ENCODE measurements around the gene TICAM2. TPM values are rescaled to one million over a fixed set of nuclear protein-coding genes. Genes with fewer than 3 reads are reported as not detected.

The TICAM2 gene
- total RNA-seq, 1 donor from 2014 or later = 2.2 TPM

DNA sequence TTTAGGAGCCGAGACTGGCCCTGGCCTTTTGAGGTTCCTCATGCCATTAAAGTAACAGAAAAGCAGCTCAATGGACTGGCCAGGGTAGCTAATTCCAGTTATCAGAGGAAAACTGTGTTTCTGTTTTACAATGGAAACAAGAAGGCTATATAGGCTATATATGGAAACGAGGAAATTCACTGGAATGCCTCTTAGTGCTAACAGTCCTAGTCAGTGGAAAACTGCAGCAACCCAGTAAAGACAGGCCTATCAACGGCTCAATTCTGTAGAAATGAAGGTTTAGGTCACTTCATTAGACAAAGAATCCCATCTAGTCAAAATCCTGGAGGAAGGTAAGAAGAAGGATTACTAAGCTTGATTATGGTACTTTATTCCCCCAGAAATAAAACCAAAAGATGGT is 3.2 kb upstream of the TICAM2 start:
- no peak for DNase-seq

GRCh38 chr5:115602591-115603125 is 379 bp upstream of the TICAM2 start:
- peak; percentile 56 for DNase-seq

DNA sequence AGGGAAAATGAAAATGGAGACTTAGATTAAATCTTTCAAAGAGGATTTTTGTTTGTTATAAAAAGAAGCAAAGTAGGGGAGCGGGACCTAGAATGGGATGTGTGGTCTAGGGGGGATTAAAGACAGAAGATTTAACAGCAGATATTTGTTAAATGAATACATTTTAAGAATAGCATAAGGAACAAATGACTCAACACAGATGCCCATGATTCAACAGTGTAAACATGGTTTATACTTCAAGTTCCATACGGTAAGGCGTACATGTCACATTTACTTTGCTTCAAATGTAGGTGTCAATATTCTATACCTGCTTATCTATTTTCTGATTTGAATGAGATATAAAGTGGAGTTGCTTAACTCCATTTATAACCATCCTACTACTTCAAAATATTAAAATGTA is 1.5 kb downstream of the TICAM2 start:
- no peak for DNase-seq

- DNase-seq = no peak
These were observed 2.4 kb downstream of the TICAM2 start for GRCh38 chr5:115599924-115600323.

DNA sequence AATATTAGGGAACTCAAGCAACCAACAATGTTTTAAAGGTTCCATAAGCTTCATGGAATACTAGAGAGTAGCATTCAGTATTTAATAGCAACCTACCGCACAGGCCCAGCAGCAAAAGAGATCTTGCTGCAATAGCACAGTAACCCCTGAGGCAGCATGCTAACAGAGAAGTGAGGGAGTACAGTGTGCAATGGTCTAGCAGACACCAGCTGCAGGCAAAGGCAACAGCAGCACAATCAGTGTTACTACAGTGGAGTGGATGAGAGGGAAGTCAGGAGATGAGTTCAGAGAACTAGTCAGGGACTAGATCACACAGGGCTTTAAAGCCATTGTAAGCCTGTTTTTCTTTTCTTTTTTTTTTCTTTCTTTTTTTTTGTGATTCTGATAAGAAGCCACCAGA is 2.8 kb downstream of the TICAM2 start:
- no peak for DNase-seq

DNA sequence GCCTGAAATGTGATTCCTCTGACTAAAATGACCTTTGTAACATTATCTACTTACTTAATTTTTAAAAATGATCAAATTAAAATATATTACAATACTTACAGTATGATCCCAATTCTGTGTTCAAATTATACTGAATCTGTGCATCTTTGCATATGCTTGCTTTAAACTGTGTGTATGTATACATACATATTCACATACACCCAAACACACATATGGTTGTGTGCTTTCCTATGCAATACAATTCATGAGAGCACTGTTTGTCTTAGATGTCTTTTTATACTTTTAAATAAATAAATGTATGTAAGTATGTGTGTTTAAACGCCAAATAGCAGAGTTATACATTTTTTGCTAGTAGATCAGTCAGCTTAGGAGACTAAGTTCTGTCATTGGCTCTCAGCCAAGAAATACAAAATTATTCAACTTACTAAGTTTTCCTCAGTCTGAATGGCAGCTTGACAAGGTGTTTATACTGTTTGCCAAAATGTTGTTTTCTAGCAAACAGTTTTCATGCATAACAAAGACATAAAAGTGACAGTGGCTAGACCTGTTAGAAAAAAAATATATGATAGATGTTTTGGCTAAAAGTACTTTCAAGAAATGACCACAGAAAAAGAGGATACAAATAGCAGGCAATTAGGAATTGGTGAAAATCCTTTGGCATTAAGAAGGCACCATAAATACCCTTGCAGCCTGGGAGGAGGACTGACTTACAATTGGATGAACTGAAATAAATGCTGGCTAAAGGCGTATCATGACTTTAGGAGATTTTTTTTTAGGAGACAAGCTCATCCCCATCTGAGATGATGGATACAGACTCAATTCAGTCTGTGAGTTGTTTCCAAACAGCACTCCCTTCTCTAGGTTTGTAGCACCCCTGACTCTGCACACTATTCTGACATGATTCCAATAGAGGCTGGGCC is 7.9 kb downstream of the TICAM2 start:
- no peak for DNase-seq

DNA sequence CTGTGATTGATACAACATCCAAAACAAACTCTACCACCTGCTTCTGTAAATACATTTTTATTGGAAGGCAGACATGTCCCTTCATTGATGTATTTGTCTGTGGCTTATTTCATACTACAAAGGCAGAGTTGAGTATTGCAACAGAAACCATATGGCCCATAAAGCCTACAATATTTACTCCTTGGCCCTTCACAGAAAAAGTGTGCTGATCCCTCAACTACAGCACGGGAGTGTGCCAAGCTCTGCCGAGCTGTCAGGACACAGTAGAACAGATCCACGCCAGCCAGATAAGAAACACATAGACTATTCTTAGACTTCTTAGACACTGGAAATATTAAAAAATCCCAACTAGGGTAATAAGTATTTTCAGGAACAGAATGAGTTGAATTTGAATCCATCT is 13.2 kb downstream of the TICAM2 start:
- no peak for DNase-seq

GRCh38 chr5:115588640-115589039 is 13.6 kb downstream of the TICAM2 start:
- DNase-seq = no peak

DNA sequence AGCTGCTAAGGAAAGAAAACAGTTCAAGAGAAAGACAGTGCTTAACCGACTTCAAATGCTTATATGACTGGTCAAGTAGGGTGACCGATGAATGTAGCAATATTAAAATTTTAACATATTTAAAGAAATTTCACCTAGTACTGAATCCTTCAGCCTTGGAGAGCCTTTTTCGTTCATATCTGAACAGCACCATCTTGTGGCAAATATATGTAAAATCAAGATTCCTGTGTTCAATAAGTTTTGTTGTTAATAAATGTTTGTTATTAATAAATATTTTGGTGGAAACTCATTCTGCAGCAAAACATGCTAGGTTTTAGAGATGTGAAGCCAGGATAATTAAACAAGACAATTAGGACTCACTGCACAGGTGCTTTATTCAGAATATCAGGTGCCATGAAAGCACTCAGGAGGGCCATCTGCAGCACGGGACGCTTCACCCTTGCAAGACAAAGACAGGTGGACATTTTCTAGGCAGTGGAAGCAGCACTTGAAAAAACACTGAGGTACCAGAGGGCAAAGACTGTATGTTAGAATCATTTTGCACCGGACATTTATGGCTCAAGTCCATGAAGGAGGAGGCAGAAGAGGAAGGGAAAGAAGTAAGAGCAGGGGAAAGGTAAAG is 15.6 kb downstream of the TICAM2 start:
- peak; percentile 32 for DNase-seq

DNA sequence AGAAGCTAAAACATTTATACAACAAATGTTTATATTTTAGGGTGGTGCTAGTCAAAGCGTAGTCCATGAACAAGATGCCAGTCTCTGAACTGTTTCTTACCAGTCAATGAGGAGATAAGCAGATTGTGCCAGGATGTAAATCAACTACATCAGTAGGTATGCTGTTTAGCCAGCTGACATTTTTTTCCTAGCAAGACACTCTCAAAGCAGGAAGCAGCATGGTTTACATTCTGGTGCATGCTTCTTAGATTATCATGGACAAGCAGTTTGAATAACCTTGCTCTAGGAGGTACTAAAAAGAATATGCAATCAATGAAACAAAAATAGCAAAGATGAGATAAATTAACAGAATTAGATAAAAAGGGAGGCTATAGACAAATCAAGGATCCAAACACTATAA is 17.0 kb downstream of the TICAM2 start:
- no peak for DNase-seq

GRCh38 chr5:115584501-115584900 is 17.8 kb downstream of the TICAM2 start:
- no peak for DNase-seq

DNA sequence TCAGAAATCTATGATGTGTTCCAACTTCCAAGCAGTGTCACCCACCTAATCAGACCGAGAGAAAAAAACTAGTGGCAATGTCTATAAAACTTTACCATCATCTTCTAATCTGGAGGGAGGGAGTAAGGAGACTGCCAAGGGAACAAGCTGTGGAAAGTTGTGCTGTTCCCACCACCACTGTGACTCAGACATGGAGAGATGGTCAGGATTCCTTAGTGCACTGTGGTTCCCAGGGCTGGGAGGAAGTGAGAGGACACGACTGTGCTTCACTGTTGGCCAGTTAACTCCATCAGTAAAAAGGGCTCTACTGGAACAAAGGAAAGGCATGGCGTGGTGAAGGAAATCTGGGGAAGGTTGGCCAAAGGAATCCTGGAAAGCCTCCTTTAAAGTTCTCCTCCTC is 18.8 kb downstream of the TICAM2 start:
- no peak for DNase-seq

DNA sequence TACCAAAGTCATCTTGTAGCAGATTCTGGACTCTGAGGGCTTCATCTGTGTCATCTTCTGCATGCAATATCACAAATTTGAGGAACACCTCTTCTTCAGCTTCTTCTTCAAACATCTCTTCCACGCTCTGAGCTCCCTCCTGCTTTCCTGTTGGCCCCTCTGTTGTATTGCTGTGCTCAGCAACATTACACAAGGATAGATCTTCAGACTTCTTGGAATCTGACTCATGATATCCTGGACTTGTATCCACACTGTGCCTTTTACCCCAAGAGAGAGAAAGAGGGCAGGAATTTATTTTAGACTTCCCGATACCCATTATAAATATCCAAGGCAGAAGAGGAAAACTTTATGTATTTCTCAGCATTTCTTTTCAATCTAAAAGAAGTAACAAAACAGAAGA is 21.3 kb downstream of the TICAM2 start:
- no peak for DNase-seq

- DNase-seq = no peak
These were observed 22.5 kb downstream of the TICAM2 start for GRCh38 chr5:115579747-115580173.

DNA sequence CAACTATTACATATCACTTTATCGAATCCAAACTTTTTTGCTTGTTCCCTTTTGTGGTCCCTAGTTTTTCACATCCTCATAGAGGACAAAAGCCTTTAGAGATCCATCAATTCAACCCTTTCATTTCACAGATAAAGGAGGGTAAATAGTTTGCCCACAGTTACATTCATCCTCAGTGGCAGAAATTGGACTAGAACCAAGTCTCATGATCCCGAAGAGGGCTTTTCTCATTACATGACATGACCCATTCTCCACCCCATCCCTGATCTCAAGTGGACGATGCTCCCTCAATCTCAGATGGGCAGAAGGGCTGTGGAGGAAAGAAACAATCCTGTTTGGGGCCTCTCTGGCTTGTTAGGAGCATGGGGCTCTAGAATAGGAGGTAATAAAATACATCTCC is 23.1 kb downstream of the TICAM2 start:
- DNase-seq = no peak

- no peak for DNase-seq
These were observed 23.6 kb downstream of the TICAM2 start for GRCh38 chr5:115578657-115579056.

- DNase-seq = no peak
These were observed 24.5 kb downstream of the TICAM2 start for GRCh38 chr5:115577741-115578140.

- DNase-seq = no peak
These were observed 24.9 kb downstream of the TICAM2 start for GRCh38 chr5:115577329-115577728.

GRCh38 chr5:115575167-115576070 is 26.9 kb downstream of the TICAM2 start:
- DNase-seq = peak; percentile 1

GRCh38 chr5:115573133-115573532 is 29.1 kb downstream of the TICAM2 start:
- DNase-seq = no peak

GRCh38 chr5:115571441-115571878 is 30.8 kb downstream of the TICAM2 start:
- no peak for DNase-seq

GRCh38 chr5:115568668-115569067 is 33.6 kb downstream of the TICAM2 start:
- DNase-seq = no peak

Data from skin of body (tissue), 2 donors.